ENCODE results near the gene FBH1.

- TF ChIP-seq POLR2A (IDR thresholded peaks at IDR 0.05), result no peak
- no peak for TF ChIP-seq CTCF (IDR thresholded peaks at IDR 0.05)
These were observed 28.7 kb downstream of the FBH1 start for GRCh38 chr10:5918763-5919162.

Data from body of pancreas (tissue), 4 donors.